GM23338 (cell line): ENCODE results near the gene KCMF1. TPM values are rescaled to one million over a fixed set of nuclear protein-coding genes. Genes with fewer than 3 reads are reported as not detected.
A peak's percentile ranks its signal among the peaks of the same experiment; 100 is the strongest.

Source experiments
- ATAC-seq: fragments of 200-7000 bp; cut with Tn5 transposase; 3 replicates; pipeline ENCODE4 v1.9.1; 2020
- DNase-seq: peaks from one replicate; pipeline ENCODE4 v3.0.0-alpha.2; 2015; ENCODE audit warnings: low spot score
- H2AFZ ChIP-seq: fragments of 200-600 bp; sonication (generic); 2 replicates; pipeline ENCODE4 v1.8.0; 2016; ENCODE audit warnings: antibody characterized with exemption, mild to moderate bottlenecking, moderate library complexity
- H3F3A ChIP-seq: fragments of 200-600 bp; sonication (generic); replicated peaks from 2 replicates; pipeline ENCODE4 v1.8.0; 2017; ENCODE audit warnings: antibody characterized with exemption, mixed run types, low read depth
- H3K27ac ChIP-seq: fragments of 200-600 bp; sonication (generic); 2 replicates; pipeline ENCODE4 v1.6.1; 2016; ENCODE audit warnings: low read depth
- H3K27me3 ChIP-seq: fragments of 200-600 bp; sonication (generic); 2 replicates; pipeline ENCODE4 v1.8.0; 2016; ENCODE audit warnings: mild to moderate bottlenecking, mixed run types, moderate library complexity; ENCODE audit not compliant: insufficient read depth
- H3K36me3 ChIP-seq: fragments of 200-600 bp; sonication (generic); 2 replicates; pipeline ENCODE4 v1.8.0; 2016; ENCODE audit warnings: mild to moderate bottlenecking; ENCODE audit not compliant: insufficient read depth
- H3K4me1 ChIP-seq: fragments of 200-600 bp; sonication (generic); 2 replicates; pipeline ENCODE4 v1.8.0; 2016; ENCODE audit warnings: mild to moderate bottlenecking, moderate library complexity; ENCODE audit not compliant: insufficient read depth
- H3K4me2 ChIP-seq: fragments of 200-600 bp; sonication (generic); 2 replicates; pipeline ENCODE4 v1.7.1; 2017; ENCODE audit warnings: mixed run types
- H3K4me3 ChIP-seq: fragments of 200-600 bp; sonication (generic); 2 replicates; pipeline ENCODE4 v1.6.1; 2016; ENCODE audit warnings: mixed run types
- H3K79me2 ChIP-seq: fragments of 200-600 bp; sonication (generic); replicated peaks from 2 replicates; pipeline ENCODE4 v1.8.0; 2017; ENCODE audit warnings: mild to moderate bottlenecking; ENCODE audit not compliant: insufficient read depth
- H3K9me2 ChIP-seq: fragments of 200-600 bp; sonication (generic); 2 replicates; pipeline ENCODE4 v1.8.0; 2017; ENCODE audit not compliant: insufficient read depth
- H4K20me1 ChIP-seq: fragments of 200-600 bp; sonication (generic); replicated peaks from 2 replicates; pipeline ENCODE4 v1.8.0; 2017; ENCODE audit warnings: mild to moderate bottlenecking; ENCODE audit not compliant: insufficient read depth
- H3K27ac Mint-ChIP-seq: 2 replicates; pipeline ENCODE4 v1.8.0; 2020; ENCODE audit warnings: inconsistent platforms, mild to moderate bottlenecking, moderate library complexity, mixed read lengths
- H3K27me3 Mint-ChIP-seq: 3 replicates; pipeline ENCODE4 v1.8.0; 2022; ENCODE audit warnings: low read depth, mild to moderate bottlenecking, moderate library complexity, mixed read lengths, inconsistent platforms; ENCODE audit not compliant: insufficient read depth, poor library complexity
- H3K36me3 Mint-ChIP-seq: 3 replicates; pipeline ENCODE4 v1.8.0; 2021; ENCODE audit warnings: low read depth, mild to moderate bottlenecking, inconsistent platforms, moderate library complexity, mixed read lengths
- H3K4me1 Mint-ChIP-seq: 3 replicates; pipeline ENCODE4 v1.8.0; 2020; ENCODE audit warnings: mild to moderate bottlenecking, inconsistent platforms, mixed read lengths
- H3K4me3 Mint-ChIP-seq: 3 replicates; pipeline ENCODE4 v1.8.0; 2021; ENCODE audit warnings: moderate library complexity, mild to moderate bottlenecking, inconsistent platforms, mixed read lengths
- H3K9me3 Mint-ChIP-seq: 3 replicates; pipeline ENCODE4 v1.8.0; 2020; ENCODE audit warnings: moderate library complexity, mild to moderate bottlenecking, inconsistent platforms, mixed read lengths
- CREB1 ChIP-seq: fragments of 250-450 bp; sonication (Bioruptor Pico); IDR thresholded peaks from 2 replicates; pipeline ENCODE4 v1.5.0; 2020; ENCODE audit warnings: low read depth, mild to moderate bottlenecking, moderate library complexity
- CTCF ChIP-seq, 2 experiments: fragments of 200-600 bp in 1 of 2; sonication (generic) in 1 of 2; conservative IDR thresholded peaks; 2 replicates each; pipeline versions ENCODE4 v1.5.1 to v1.6.1; 2016 to 2017; ENCODE audit warnings: antibody characterized with exemption in 2 of 2, low read depth in 2 of 2, mild to moderate bottlenecking in 2 of 2, moderate library complexity in 1 of 2
- ETS1 ChIP-seq: IDR thresholded peaks from 2 replicates; pipeline ENCODE4 v1.6.1; 2016; ENCODE audit warnings: antibody characterized with exemption
- EZH2 ChIP-seq: fragments of 200-600 bp; sonication (generic); IDR thresholded peaks from one replicate; pipeline ENCODE4 v1.8.0; 2017; ENCODE audit warnings: antibody characterized with exemption, mild to moderate bottlenecking, low read depth; ENCODE audit not compliant: unreplicated experiment
- EZH2phosphoT487 ChIP-seq: fragments of 200-600 bp; sonication (generic); IDR thresholded peaks from one replicate; pipeline ENCODE4 v1.8.1; 2018; ENCODE audit warnings: antibody characterized with exemption; ENCODE audit not compliant: unreplicated experiment
- JUNB ChIP-seq: IDR thresholded peaks from one replicate; pipeline ENCODE4 v1.6.1; 2016; ENCODE audit warnings: antibody characterized with exemption; ENCODE audit not compliant: unreplicated experiment
- NANOG ChIP-seq: IDR thresholded peaks from 2 replicates; pipeline ENCODE4 v1.6.1; 2016; ENCODE audit warnings: antibody characterized with exemption, borderline replicate concordance
- POLR2AphosphoS5 ChIP-seq: IDR thresholded peaks from 2 replicates; pipeline ENCODE4 v1.6.1; 2016; ENCODE audit warnings: antibody characterized with exemption, low read depth
- REST ChIP-seq: IDR thresholded peaks from one replicate; pipeline ENCODE4 v1.6.1; 2018; ENCODE audit warnings: antibody characterized with exemption; ENCODE audit not compliant: unreplicated experiment
- STAT1 ChIP-seq: IDR thresholded peaks from one replicate; pipeline ENCODE4 v1.6.1; 2016; ENCODE audit warnings: antibody characterized with exemption; ENCODE audit not compliant: unreplicated experiment
- ZNF114 ChIP-seq: fragments of 250-450 bp; sonication (Bioruptor Pico); IDR thresholded peaks from 2 replicates; pipeline ENCODE4 v1.5.0; 2020; ENCODE audit warnings: mild to moderate bottlenecking, moderate library complexity
- ZNF331 ChIP-seq: fragments of 250-450 bp; sonication (Bioruptor Pico); IDR thresholded peaks from 2 replicates; pipeline ENCODE4 v1.5.0; 2020; ENCODE audit warnings: low read depth, mild to moderate bottlenecking, moderate library complexity
- ZNF462 ChIP-seq: fragments of 250-450 bp; sonication (Bioruptor Pico); IDR thresholded peaks from 2 replicates; pipeline ENCODE4 v1.5.0; 2020; ENCODE audit warnings: mild to moderate bottlenecking, moderate library complexity
- polyA plus RNA-seq: library from polyadenylated mRNA; unstranded; fragments of >200 nt; fragmentation: Nextera tagmentation; extraction: Ambion mirVana; gene quantifications from 2 replicates; pipeline ENCODE4 v1.2.1, GENCODE V29; 2016
- total RNA-seq: library from RNA; depleted of rRNA; stranded (reverse); fragments of >200 nt; shearing (Covaris generic); gene quantifications from 2 replicates; pipeline ENCODE4 v1.2.3, GENCODE V29; 2014

KCMF1 gene
- total and polyA plus RNA-seq, 2 experiments from 2014 or later = 29.3 to 120 TPM

DNA sequence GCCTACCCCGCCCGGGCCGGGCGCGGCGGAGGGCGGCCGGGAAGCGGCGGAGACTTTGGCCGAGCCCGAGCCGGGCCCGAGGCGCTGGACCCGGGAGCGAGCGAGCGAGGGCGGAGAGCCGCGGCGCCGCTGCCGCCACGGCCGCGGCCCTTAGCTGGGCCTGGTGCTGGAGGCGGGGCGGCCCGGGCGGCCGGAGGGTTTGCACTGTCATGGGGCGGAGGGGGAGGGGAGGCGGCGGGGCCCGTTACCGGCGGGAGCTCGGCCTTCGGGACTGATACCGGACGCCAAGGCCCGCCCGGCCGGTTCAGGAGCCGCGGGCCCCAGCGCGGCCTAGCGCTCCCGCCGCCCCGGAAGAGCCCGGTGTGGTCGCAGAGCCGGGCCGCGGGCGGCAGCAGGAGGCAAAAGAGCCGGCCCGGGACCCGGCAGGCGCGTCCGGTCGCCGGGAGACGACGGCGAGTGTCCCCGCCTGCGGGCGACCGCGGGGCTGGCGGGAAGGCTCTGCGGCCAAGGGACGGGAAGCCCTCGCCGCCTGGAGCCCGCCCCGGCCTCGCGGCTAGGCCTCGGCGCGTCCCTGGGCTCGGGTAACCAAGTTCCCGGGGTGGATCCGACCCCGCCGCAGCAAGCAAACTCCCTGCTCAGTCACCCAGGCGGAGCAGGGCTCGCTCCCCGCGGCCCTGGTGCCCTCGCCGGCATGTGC is 697 bp downstream of the KCMF1 start:
- DNase-seq (peak; percentile 48), ATAC-seq (peak; percentile 21)
- H4K20me1 ChIP-seq = peaks cover 37% of the 10 kb centered on the region
- no peaks in the 10 kb centered on the region for H3K27me3 ChIP-seq
- H2AFZ ChIP-seq = no peak overlapping the region
- H3K9me2 ChIP-seq = no peaks in the 10 kb centered on the region
- H3K79me2 ChIP-seq = peaks cover 86% of the 10 kb centered on the region
- peaks cover 27% of the 10 kb centered on the region for H3K4me1 ChIP-seq
- peaks cover 10% of the 10 kb centered on the region for H3K27me3 Mint-ChIP-seq
- H3K9me3 Mint-ChIP-seq = peaks cover 3% of the 10 kb centered on the region; the same call in 1 of the 3 replicates
- H3K36me3 ChIP-seq = peaks cover 10% of the 10 kb centered on the region; the same call in 1 of the 2 replicates
- H3K27ac ChIP-seq = peak overlapping the region; percentile 85
- H3K4me3 ChIP-seq = peak overlapping the region; percentile 90
- H3K4me3 Mint-ChIP-seq = peak overlapping the region; percentile 87
- peaks cover 32% of the 10 kb centered on the region for H3K36me3 Mint-ChIP-seq
- H3F3A ChIP-seq = peaks cover 12% of the 10 kb centered on the region
- peaks cover 44% of the 10 kb centered on the region for H3K4me1 Mint-ChIP-seq
- H3K27ac Mint-ChIP-seq = peak overlapping the region; percentile 98
- TF ChIP-seq ZNF114 (CRISPR knock-in tag) = no peak
- TF ChIP-seq ZNF462 = no peak
- no peak for TF ChIP-seq EZH2
- TF ChIP-seq ZNF331 (CRISPR knock-in tag) = no peak
- no peak for TF ChIP-seq EZH2phosphoT487
- no peak for TF ChIP-seq ETS1
- TF ChIP-seq CREB1 (CRISPR knock-in tag) = no peak
- no peak for TF ChIP-seq REST
- no peak for TF ChIP-seq POLR2AphosphoS5
- no peak for TF ChIP-seq NANOG
- TF ChIP-seq STAT1 = no peak
- no peak for TF ChIP-seq CTCF (conservative IDR thresholded peaks at IDR 0.05; ENCODE audit: low read depth in 2 of 2)
- TF ChIP-seq JUNB = no peak
- peak overlapping the region; percentile 76 for H3K4me2 ChIP-seq
